Esophagus squamous epithelium (tissue), 5 donors: ENCODE results near the gene ZCCHC24. TPM values are rescaled to one million over a fixed set of nuclear protein-coding genes. Genes with fewer than 3 reads are reported as not detected.

Experiments
- DNase-seq: peaks from one replicate; lab custom pipeline; 2025; lab: John Stamatoyannopoulos, UW
- H3K27ac ChIP-seq, 4 donors: fragments of 200-600 bp; sonication (generic); one replicate each; pipeline ENCODE4 v1.5.1; 2016 to 2019; ENCODE audit warnings: mild to moderate bottlenecking in 1 of 4
- H3K27me3 ChIP-seq, 4 donors: fragments of 200-600 bp; sonication (generic); 1 replicate in 3 of 4; 2 replicates in 1 of 4; pipeline versions ENCODE4 v1.5.1 to v1.6.0; 2017 to 2021; ENCODE audit warnings: antibody characterized with exemption in 1 of 4
- H3K36me3 ChIP-seq, 3 donors: fragments of 200-600 bp; sonication (generic); one replicate each; pipeline ENCODE4 v1.5.1; 2016 to 2019
- H3K4me1 ChIP-seq, 3 donors: fragments of 200-600 bp; sonication (generic); one replicate each; pipeline ENCODE4 v1.5.1; 2017 to 2019
- H3K4me3 ChIP-seq, 4 donors: fragments of 200-600 bp; sonication (generic); 1 replicate in 3 of 4; 2 replicates in 1 of 4; pipeline ENCODE4 v1.5.1; 2016 to 2019; ENCODE audit warnings: mild to moderate bottlenecking in 2 of 4, moderate library complexity in 1 of 4
- H3K9me3 ChIP-seq, 3 donors: fragments of 200-600 bp; sonication (generic); one replicate each; pipeline ENCODE4 v1.5.1; 2016 to 2019
- CTCF ChIP-seq, 6 experiments: fragments of 450-650 bp in 4 of 6; fragments of 200-600 bp in 2 of 6; sonication (generic) in 2 of 6; IDR thresholded peaks; one replicate each; pipeline ENCODE4 v1.5.1; 2016 to 2019; ENCODE audit warnings: antibody characterized with exemption in 6 of 6, mild to moderate bottlenecking in 4 of 6, moderate library complexity in 4 of 6
- POLR2A ChIP-seq, 4 donors: fragments of 450-650 bp; IDR thresholded peaks; one replicate each; pipeline ENCODE4 v1.6.1; 2017; ENCODE audit warnings: antibody characterized with exemption in 4 of 4, mild to moderate bottlenecking in 4 of 4, moderate library complexity in 3 of 4
- WGBS, 2 donors: methylation state at CpG; one replicate each; pipeline ENCODE4 v1.1.5; 2018; 5-methylcytosine and 5-hydroxymethylcytosine counted together
- intact Hi-C: fragments of 100-400 bp; cut with DNase I; formaldehyde crosslinking; loops from one replicate; pipeline ENCODE4 v1.15.0; 2022
- total RNA-seq, 4 donors: library from RNA; depleted of rRNA; stranded (reverse); fragments of >200 nt; gene quantifications; one replicate each; pipeline ENCODE4 v1.1.0, GENCODE V29; 2016
- donor health status: DM: yes; HTN: yes; CAD: no.

Gene ZCCHC24
- total RNA-seq, 4 donors from 2014 or later, result 2.2 to 26.1 (median 6.4) TPM

GRCh38 chr10:79430936-79431335 is 14.5 kb downstream of the ZCCHC24 start:
- H3K27ac ChIP-seq, result peak overlapping the region in 2 of 4 donors; percentile 51 to 92
- TF ChIP-seq POLR2A (IDR thresholded peaks at IDR 0.05) (no peak), CTCF (IDR thresholded peaks at IDR 0.05) (no peak)
- WGBS, 2 donors, result 58 to 60% methylated on average over 2 of the region's 2 CpGs
- peaks cover 16 to 57% (median 42%) of the 10 kb centered on the region in 3 donors for H3K4me1 ChIP-seq
- no peaks in the 10 kb centered on the region for H3K9me3 ChIP-seq
- DNase-seq, result no peak
- peaks cover 0 to 24% (median 0%) of the 10 kb centered on the region in 3 donors for H3K36me3 ChIP-seq
- no peaks in the 10 kb centered on the region for H3K27me3 ChIP-seq
- H3K4me3 ChIP-seq, result no peak overlapping the region
- intact Hi-C loops, result no loop called here

GRCh38 chr10:79430325-79430905 is 15.0 kb downstream of the ZCCHC24 start:
- DNase-seq, result no peak
- peaks cover 13 to 57% (median 37%) of the 10 kb centered on the region in 3 donors for H3K4me1 ChIP-seq
- peaks cover 0 to 29% (median 0%) of the 10 kb centered on the region in 3 donors for H3K36me3 ChIP-seq
- no peaks in the 10 kb centered on the region for H3K9me3 ChIP-seq
- TF ChIP-seq POLR2A (IDR thresholded peaks at IDR 0.05), result no peak
- TF ChIP-seq CTCF (IDR thresholded peaks at IDR 0.05), result no peak
- no peaks in the 10 kb centered on the region for H3K27me3 ChIP-seq
- intact Hi-C loops, result no loop called here
- 56 to 68% methylated on average over 5 of the region's 6 CpGs for WGBS, 2 donors
- H3K4me3 ChIP-seq, result no peak overlapping the region
- H3K27ac ChIP-seq, result peak overlapping the region in 3 of 4 donors; percentile 14 to 92 (median 51)

GRCh38 chr10:79429751-79430150 is 15.7 kb downstream of the ZCCHC24 start:
- TF ChIP-seq POLR2A (IDR thresholded peaks at IDR 0.05) (no peak), CTCF (IDR thresholded peaks at IDR 0.05) (no peak)
- no peaks in the 10 kb centered on the region for H3K9me3 ChIP-seq
- H3K4me3 ChIP-seq, result no peak overlapping the region
- peaks cover 8 to 57% (median 31%) of the 10 kb centered on the region in 3 donors for H3K4me1 ChIP-seq
- intact Hi-C loops, result no loop called here
- 94% methylated on average over 4 of the region's 4 CpGs; no CpG with 5 or more reads in 1 of the 2 donors for WGBS, 2 donors
- no peaks in the 10 kb centered on the region for H3K27me3 ChIP-seq
- H3K36me3 ChIP-seq, result peaks cover 0 to 35% (median 0%) of the 10 kb centered on the region in 3 donors
- DNase-seq, result no peak
- peak overlapping the region in 3 of 4 donors; percentile 14 to 92 (median 51) for H3K27ac ChIP-seq

GRCh38 chr10:79427965-79428364 is 17.5 kb downstream of the ZCCHC24 start:
- no peak for DNase-seq
- Histone ChIP-seq H3K4me3 (no peak overlapping the region), H3K27ac (no peak overlapping the region), H3K27me3 (no peaks in the 10 kb centered on the region), H3K36me3 (peaks cover 0 to 35% (median 0%) of the 10 kb centered on the region in 3 donors), H3K4me1 (peaks cover 0 to 52% (median 24%) of the 10 kb centered on the region in 3 donors), H3K9me3 (no peaks in the 10 kb centered on the region)
- intact Hi-C loops, result no loop called here
- WGBS, 2 donors, result 89 to 95% methylated on average over 3 of the region's 3 CpGs
- TF ChIP-seq POLR2A (IDR thresholded peaks at IDR 0.05) (no peak), CTCF (IDR thresholded peaks at IDR 0.05) (no peak)

GRCh38 chr10:79425074-79425532 is 20.3 kb downstream of the ZCCHC24 start:
- DNase-seq, result no peak
- 65% methylated on average over 5 of the region's 5 CpGs; no CpG with 5 or more reads in 1 of the 2 donors for WGBS, 2 donors

More at GRCh38 chr10:79425074-79425532, 20.3 kb downstream of the ZCCHC24 start:
- intact Hi-C loops, result no loop called here
- Histone ChIP-seq H3K9me3 (no peaks in the 10 kb centered on the region), H3K4me3 (no peak overlapping the region), H3K27me3 (no peaks in the 10 kb centered on the region), H3K4me1 (peaks cover 12 to 55% (median 33%) of the 10 kb centered on the region in 3 donors), H3K36me3 (peaks cover 0 to 18% (median 0%) of the 10 kb centered on the region in 3 donors), H3K27ac (peak overlapping the region in 3 of 4 donors; percentile 18 to 83 (median 50))
- TF ChIP-seq CTCF (IDR thresholded peaks at IDR 0.05) (no peak), POLR2A (IDR thresholded peaks at IDR 0.05) (no peak)
